Skeletal muscle satellite cell (primary cell): ENCODE results near the gene SULT2B1.

Source experiments
- H3K27me3 ChIP-seq: 2 replicates; pipeline ENCODE4 v1.7.0; 2013; ENCODE audit warnings: low read length; ENCODE audit not compliant: control insufficient read depth, insufficient read depth
- H3K36me3 ChIP-seq: 2 replicates; pipeline ENCODE4 v1.7.0; 2013; ENCODE audit warnings: mild to moderate bottlenecking, control low read depth, low read length; ENCODE audit not compliant: insufficient read depth
- H3K4me1 ChIP-seq: 2 replicates; pipeline ENCODE4 v1.7.0; 2013; ENCODE audit warnings: low read length; ENCODE audit not compliant: control insufficient read depth, insufficient read depth
- H3K4me2 ChIP-seq: 2 replicates; pipeline ENCODE4 v1.7.0; 2013; ENCODE audit warnings: mild to moderate bottlenecking, low read length
- H3K4me3 ChIP-seq: 2 replicates; pipeline ENCODE4 v1.7.0; 2013; ENCODE audit warnings: low read length
- H3K9ac ChIP-seq: 2 replicates; pipeline ENCODE4 v1.7.0; 2013; ENCODE audit warnings: mild to moderate bottlenecking, low read depth, low read length, moderate library complexity
- H3K9me3 ChIP-seq: replicated peaks from 2 replicates; pipeline ENCODE4 v1.7.0; 2013; ENCODE audit warnings: mild to moderate bottlenecking, control low read depth, low read length

Gene SULT2B1

GRCh38 chr19:48595171-48595570, 43.2 kb downstream of the SULT2B1 start:
- no peak overlapping the region for H3K9ac ChIP-seq
- no peaks in the 10 kb centered on the region for H3K9me3 ChIP-seq
- H3K27me3 ChIP-seq: peaks cover 7% of the 10 kb centered on the region
- no peak overlapping the region for H3K4me3 ChIP-seq
- H3K4me1 ChIP-seq: no peaks in the 10 kb centered on the region
- H3K4me2 ChIP-seq: no peak overlapping the region
- no peaks in the 10 kb centered on the region for H3K36me3 ChIP-seq

DNA sequence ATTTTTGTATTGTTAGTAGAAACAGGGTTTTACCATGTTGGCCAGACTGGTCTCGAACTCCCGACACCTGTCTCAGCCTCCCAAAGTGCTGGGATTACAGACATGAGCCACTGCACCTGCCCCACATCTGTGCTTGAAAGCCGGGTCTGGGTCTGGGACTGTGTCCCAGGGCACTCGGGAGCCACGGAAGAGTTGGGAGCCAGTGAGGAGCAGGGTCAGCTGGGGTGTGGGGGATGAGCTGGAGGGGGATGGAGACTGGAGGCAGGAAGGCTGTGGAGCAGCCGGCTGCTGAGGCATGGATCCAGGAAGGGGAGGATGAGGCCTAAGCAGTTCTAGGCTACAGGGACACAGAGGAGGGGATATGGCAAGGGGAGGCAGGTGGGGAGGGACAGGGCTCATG, 43.9 kb downstream of the SULT2B1 start:
- Histone ChIP-seq H3K9ac (no peak overlapping the region), H3K27me3 (peaks cover 7% of the 10 kb centered on the region), H3K36me3 (no peaks in the 10 kb centered on the region), H3K4me1 (no peaks in the 10 kb centered on the region), H3K4me3 (no peak overlapping the region), H3K4me2 (no peak overlapping the region), H3K9me3 (no peaks in the 10 kb centered on the region)

DNA sequence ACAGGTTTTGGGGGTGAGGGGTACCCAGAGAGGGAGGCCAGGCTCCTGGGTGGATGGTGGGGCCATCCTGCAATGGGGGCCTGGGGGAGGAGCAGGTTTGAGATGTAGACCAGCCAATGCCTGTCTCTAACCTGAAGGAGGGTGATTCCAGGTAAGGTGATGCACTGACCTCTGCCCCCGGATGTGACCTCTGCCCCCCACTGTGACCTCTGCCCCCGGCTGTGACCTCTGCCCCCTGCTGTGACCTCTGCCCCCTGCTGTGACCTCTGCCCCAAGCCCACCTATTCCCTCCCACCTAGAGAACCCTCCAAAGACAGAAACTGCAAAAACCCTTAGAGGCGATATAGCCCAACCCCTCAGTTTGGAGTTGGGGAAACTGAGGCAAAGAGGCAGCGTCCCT, 44.3 kb downstream of the SULT2B1 start:
- Histone ChIP-seq H3K36me3 (no peaks in the 10 kb centered on the region), H3K9ac (no peak overlapping the region), H3K9me3 (no peaks in the 10 kb centered on the region), H3K4me1 (no peaks in the 10 kb centered on the region), H3K27me3 (peaks cover 7% of the 10 kb centered on the region), H3K4me3 (no peak overlapping the region), H3K4me2 (no peak overlapping the region)

DNA sequence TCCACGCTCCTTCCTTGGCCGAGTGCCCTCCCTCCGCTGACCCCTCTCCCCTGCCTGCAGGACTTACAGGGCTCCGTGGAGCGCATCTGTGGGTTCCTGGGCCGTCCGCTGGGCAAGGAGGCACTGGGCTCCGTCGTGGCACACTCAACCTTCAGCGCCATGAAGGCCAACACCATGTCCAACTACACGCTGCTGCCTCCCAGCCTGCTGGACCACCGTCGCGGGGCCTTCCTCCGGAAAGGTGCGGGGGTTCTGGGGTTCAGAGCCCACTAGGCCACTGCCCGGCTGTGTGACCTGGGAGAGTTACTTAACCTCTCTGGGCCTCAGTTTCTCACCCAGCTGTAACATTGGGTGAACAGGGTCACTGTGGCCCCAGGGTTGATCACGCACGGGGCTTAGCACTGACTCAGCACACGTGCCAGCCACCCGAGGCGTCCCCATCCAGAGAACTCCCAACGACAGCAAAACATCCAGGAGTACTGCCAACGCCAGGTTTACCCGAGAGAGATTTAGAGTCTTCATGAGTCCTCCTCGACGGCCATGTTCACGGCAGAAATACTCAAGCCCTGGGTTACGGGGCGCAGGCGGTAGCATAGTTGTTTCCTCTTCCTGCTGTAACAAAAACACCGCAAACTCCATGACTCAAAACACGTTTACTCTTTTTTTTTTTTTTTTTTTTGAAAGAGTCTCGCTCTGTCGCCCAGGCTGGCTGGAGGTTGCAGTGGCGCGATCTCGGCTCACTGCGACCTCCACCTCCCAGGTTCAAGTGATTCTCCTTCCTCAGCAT, 44.9 kb downstream of the SULT2B1 start:
- H3K9me3 ChIP-seq: no peaks in the 10 kb centered on the region
- H3K36me3 ChIP-seq: no peaks in the 10 kb centered on the region
- H3K4me2 ChIP-seq: no peak overlapping the region
- H3K9ac ChIP-seq: no peak overlapping the region
- H3K4me1 ChIP-seq: no peaks in the 10 kb centered on the region
- peaks cover 7% of the 10 kb centered on the region for H3K27me3 ChIP-seq
- no peak overlapping the region for H3K4me3 ChIP-seq

GRCh38 chr19:48598996-48599700, 47.2 kb downstream of the SULT2B1 start:
- Histone ChIP-seq H3K4me2 (no peak overlapping the region), H3K36me3 (no peaks in the 10 kb centered on the region), H3K27me3 (peaks cover 7% of the 10 kb centered on the region), H3K9me3 (no peaks in the 10 kb centered on the region), H3K4me3 (no peak overlapping the region), H3K4me1 (no peaks in the 10 kb centered on the region), H3K9ac (no peak overlapping the region)

DNA sequence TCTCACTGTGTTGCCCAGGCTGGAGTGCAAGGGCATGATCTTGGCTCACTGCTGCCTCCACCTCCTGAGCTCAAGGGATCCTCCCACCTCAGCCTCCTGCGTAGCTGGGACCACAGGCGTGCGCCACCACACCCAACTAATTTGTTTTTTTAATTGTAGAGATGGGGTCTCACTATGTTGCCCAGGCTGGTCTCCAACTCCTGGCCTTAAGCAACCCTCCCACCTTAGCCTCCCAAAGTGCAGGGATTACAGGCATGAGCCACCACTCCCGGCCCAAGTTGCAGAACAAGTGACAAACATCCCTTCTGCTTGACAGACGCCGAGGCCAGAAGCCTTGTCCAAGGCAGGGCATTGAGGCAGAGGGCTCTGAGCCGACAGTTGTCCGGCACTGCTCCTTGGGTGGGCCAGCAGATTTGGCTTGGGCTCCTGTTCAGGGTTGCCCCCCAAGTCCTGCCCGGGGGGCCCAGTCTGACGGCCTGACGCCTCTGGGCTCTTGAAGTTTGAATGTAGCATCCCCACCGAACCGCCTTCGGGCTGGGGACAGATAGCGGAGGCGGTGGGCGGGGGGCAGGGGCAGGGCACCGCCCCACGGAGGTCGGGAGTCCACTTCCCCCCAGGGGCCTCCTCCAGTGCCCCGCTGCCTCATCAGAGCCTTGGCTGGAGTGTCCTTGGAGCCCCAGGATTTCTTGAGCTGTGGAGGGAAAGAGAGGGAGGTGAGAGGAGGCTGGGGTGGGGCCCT, 48.9 kb downstream of the SULT2B1 start:
- H3K36me3 ChIP-seq: no peaks in the 10 kb centered on the region
- no peak overlapping the region for H3K4me2 ChIP-seq
- H3K9me3 ChIP-seq: no peaks in the 10 kb centered on the region
- no peaks in the 10 kb centered on the region for H3K4me1 ChIP-seq
- H3K9ac ChIP-seq: no peak overlapping the region
- H3K4me3 ChIP-seq: no peak overlapping the region
- peaks cover 7% of the 10 kb centered on the region for H3K27me3 ChIP-seq

- peaks cover 7% of the 10 kb centered on the region for H3K27me3 ChIP-seq
Measured at GRCh38 chr19:48603001-48603400, 51.0 kb downstream of the SULT2B1 start.

GRCh38 chr19:48603449-48603848, 51.5 kb downstream of the SULT2B1 start:
- no peaks in the 10 kb centered on the region for H3K9me3 ChIP-seq
- no peak overlapping the region for H3K9ac ChIP-seq
- no peaks in the 10 kb centered on the region for H3K36me3 ChIP-seq
- H3K4me3 ChIP-seq: no peak overlapping the region
- peaks cover 6% of the 10 kb centered on the region for H3K27me3 ChIP-seq
- no peak overlapping the region for H3K4me2 ChIP-seq
- no peaks in the 10 kb centered on the region for H3K4me1 ChIP-seq

More at GRCh38 chr19:48603001-48603400, 51.0 kb downstream of the SULT2B1 start:
- H3K4me1 ChIP-seq: no peaks in the 10 kb centered on the region
- no peak overlapping the region for H3K4me2 ChIP-seq
- H3K9ac ChIP-seq: no peak overlapping the region
- no peaks in the 10 kb centered on the region for H3K36me3 ChIP-seq
- no peaks in the 10 kb centered on the region for H3K9me3 ChIP-seq
- no peak overlapping the region for H3K4me3 ChIP-seq

DNA sequence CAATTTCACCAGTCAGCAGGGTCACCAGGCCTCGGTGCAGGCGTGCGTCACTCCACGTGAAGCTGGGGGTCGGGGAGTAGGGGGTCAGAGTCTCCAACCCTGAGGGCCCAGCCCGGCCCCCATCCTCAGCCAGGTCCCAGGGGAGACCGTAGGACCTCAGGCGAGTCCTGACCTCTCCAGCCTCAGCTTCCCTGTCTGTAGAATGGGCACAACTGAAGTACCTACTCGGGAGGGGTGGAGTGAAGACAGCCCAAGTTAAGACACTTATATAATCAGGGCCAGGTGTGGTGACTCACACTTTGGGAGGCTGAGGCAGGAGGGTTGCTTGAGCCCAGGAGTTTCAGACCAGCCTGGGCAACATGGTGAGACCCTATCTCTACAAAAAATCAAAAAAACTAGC, 51.9 kb downstream of the SULT2B1 start:
- H3K9me3 ChIP-seq: no peaks in the 10 kb centered on the region
- no peak overlapping the region for H3K9ac ChIP-seq
- no peak overlapping the region for H3K4me2 ChIP-seq
- no peak overlapping the region for H3K4me3 ChIP-seq
- no peaks in the 10 kb centered on the region for H3K36me3 ChIP-seq
- H3K4me1 ChIP-seq: no peaks in the 10 kb centered on the region
- H3K27me3 ChIP-seq: peaks cover 2% of the 10 kb centered on the region

DNA sequence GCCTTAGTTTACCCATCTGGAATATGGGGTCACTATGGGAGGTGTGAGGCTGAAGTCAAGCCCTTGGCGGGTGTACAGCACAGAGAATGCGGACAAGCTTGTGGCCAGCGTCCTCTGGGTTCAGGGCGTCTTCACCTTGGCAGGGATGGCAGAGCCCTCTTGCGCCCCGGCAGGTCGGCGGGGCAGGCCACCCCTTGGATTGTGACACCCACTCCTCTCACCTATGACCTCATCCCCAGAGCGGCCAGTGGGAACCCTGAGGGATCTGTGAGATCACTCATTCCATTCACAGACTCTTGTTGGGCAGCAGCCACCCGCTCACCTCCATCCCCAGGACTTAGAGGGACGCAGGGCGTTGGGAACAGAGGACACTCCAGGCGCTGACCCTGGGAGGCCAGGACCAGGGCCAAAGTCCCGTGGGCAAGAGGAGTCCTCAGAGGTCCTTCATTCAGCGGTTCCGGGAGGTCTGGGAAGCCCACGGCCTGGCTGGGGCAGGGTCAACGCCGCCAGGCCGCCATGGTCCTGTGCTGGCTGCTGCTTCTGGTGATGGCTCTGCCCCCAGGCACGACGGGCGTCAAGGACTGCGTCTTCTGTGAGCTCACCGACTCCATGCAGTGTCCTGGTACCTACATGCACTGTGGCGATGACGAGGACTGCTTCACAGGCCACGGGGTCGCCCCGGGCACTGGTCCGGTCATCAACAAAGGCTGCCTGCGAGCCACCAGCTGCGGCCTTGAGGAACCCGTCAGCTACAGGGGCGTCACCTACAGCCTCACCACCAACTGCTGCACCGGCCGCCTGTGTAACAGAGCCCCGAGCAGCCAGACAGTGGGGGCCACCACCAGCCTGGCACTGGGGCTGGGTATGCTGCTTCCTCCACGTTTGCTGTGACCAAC, 54.7 kb downstream of the SULT2B1 start, which contains the start of gene SPACA4:
TSS of gene SPACA4 (plus strand) at position 280 of the 896 bp plus-strand sequence. CDS start at position 517, 237 bp downstream.
- H3K27me3 ChIP-seq: no peaks in the 10 kb centered on the region
- H3K4me2 ChIP-seq: no peak within 1 kb of the TSS
- H3K9me3 ChIP-seq: no peaks in the 10 kb centered on the region
- H3K9ac ChIP-seq: no peak within 1 kb of the TSS
- no peaks in the 10 kb centered on the region for H3K4me1 ChIP-seq
- no peaks in the 10 kb centered on the region for H3K36me3 ChIP-seq
- H3K4me3 ChIP-seq: no peak within 1 kb of the TSS

GRCh38 chr19:48607359-48607755, 55.4 kb downstream of the SULT2B1 start:
- H3K4me1 ChIP-seq: no peaks in the 10 kb centered on the region
- no peak overlapping the region for H3K4me3 ChIP-seq
- no peak overlapping the region for H3K9ac ChIP-seq
- peaks cover 4% of the 10 kb centered on the region for H3K36me3 ChIP-seq
- no peak overlapping the region for H3K4me2 ChIP-seq
- no peaks in the 10 kb centered on the region for H3K9me3 ChIP-seq
- no peaks in the 10 kb centered on the region for H3K27me3 ChIP-seq
